Kidney epithelial cell (primary cell): ENCODE results near the gene RAB36. TPM values are rescaled to one million over a fixed set of nuclear protein-coding genes. Genes with fewer than 3 reads are reported as not detected.

ENCODE experiments used
- DNase-seq: peaks from one replicate; pipeline ENCODE4 v3.0.0-alpha.2; 2010; ENCODE audit warnings: low read depth
- H3K27me3 ChIP-seq: 2 replicates; pipeline ENCODE4 v1.6.0; 2011; ENCODE audit warnings: low read length; ENCODE audit not compliant: control insufficient read depth, insufficient read depth
- H3K36me3 ChIP-seq: 2 replicates; pipeline ENCODE4 v1.5.1; 2011; ENCODE audit warnings: low read length; ENCODE audit not compliant: control insufficient read depth, insufficient read depth
- H3K4me3 ChIP-seq: 2 replicates; pipeline ENCODE4 v1.5.1; 2011; ENCODE audit warnings: low read depth, mild to moderate bottlenecking, control low read depth, low read length
- CTCF ChIP-seq: IDR thresholded peaks from 2 replicates; pipeline ENCODE4 v1.5.1; 2011; ENCODE audit warnings: mild to moderate bottlenecking, moderate library complexity, low read length, control low read depth, inconsistent platforms; ENCODE audit not compliant: insufficient read depth, poor library complexity, severe bottlenecking
- total RNA-seq: library from RNA; depleted of rRNA; stranded (reverse); fragments of >200 nt; gene quantifications from 2 replicates; pipeline ENCODE4 v1.2.3, GENCODE V29; 2015

RAB36 gene
- total RNA-seq, 1 donor from 2014 or later = 5.7 TPM

- TF ChIP-seq CTCF = no peak
- DNase-seq = no peak
- no peaks in the 10 kb centered on the region for H3K27me3 ChIP-seq
These were observed 67.8 kb downstream of the RAB36 start for GRCh38 chr22:23213022-23213555.

GRCh38 chr22:23213581-23214334 lies 68.5 kb downstream of the RAB36 start:
- no peak for TF ChIP-seq CTCF
- no peak overlapping the region for H3K4me3 ChIP-seq
- no peak for DNase-seq
- H3K27me3 ChIP-seq = no peaks in the 10 kb centered on the region
- no peaks in the 10 kb centered on the region for H3K36me3 ChIP-seq

More at GRCh38 chr22:23213022-23213555, 67.8 kb downstream of the RAB36 start:
- no peaks in the 10 kb centered on the region for H3K36me3 ChIP-seq
- H3K4me3 ChIP-seq = no peak overlapping the region

Other genes with a start within 250 kb of the RAB36 start
- 8.0 and 9.2 TPM in 2 replicates for gene GNAZ, start 75.0 kb upstream of the RAB36 start, total RNA-seq
- gene RSPH14, start 3.5 kb upstream of the RAB36 start, total RNA-seq = 0.67 and 1.8 TPM in 2 replicates
- 42.5 and 44.2 TPM in 2 replicates for gene BCR, start 35.0 kb downstream of the RAB36 start, total RNA-seq